ENCODE results near the gene PRF1. TPM values are rescaled to one million over a fixed set of nuclear protein-coding genes. Genes with fewer than 3 reads are reported as not detected.
A peak's percentile ranks its signal among the peaks of the same experiment; 100 is the strongest.

Gene PRF1
- total RNA-seq, 1 donor from 2014 or later: 79.9 TPM

GRCh38 chr10:70595566-70596016 is 7.0 kb downstream of the PRF1 start:
- Mint-ChIP-seq H3K4me1 (peaks cover 41% of the 10 kb centered on the region), H3K27me3 (peaks cover 2% of the 10 kb centered on the region), H3K9me3 (no peaks in the 10 kb centered on the region), H3K27ac (no peak overlapping the region), H3K4me3 (no peak overlapping the region), H3K36me3 (ENCODE audit: low read depth) (peaks cover 45% of the 10 kb centered on the region)
- no peak for DNase-seq
- intact Hi-C loops (cut with micrococcal nuclease): no loop called here

DNA sequence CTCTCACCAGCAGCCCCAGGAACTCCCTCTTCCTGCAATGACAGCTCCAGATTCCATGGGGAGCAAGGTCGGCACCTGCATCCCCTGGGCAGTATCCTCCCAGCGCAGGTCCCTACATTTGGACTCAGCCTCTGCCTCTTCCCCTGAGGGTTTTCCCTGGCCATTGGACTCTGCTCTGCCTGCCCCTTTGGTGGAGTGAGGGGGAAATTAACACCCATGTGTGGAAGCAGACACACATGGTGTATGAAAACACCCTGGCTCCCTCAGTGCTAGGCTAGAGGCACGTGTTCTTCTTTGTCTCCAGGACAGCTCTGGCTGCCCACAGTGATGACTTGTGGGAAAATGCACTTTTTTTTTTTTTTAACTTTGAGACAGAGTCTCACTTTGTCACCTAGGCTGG is 8.4 kb downstream of the PRF1 start:
- Mint-ChIP-seq H3K4me3 (no peak overlapping the region), H3K36me3 (ENCODE audit: low read depth) (peaks cover 36% of the 10 kb centered on the region), H3K27ac (no peak overlapping the region), H3K27me3 (peaks cover 3% of the 10 kb centered on the region), H3K4me1 (peaks cover 38% of the 10 kb centered on the region), H3K9me3 (no peaks in the 10 kb centered on the region)
- intact Hi-C loops (cut with micrococcal nuclease): no loop called here
- no peak for DNase-seq

DNA sequence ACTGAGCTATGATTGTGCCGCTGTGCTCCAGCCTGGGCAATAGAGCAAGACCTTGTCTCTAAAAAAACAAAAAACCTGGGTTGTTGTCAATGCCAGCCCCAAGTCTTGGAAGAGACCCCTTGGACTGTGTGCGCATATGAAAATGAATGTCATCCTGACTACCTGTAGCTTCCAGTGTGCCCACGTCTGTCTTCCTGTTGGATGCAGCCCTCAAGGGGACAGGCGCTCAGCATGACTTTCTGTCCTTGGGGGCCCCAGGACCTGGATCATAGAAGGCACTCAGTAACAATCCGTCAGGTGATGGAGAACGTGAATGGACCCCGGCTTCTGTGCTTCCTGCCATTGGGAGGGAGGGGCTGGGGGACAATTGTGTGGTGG is 9.0 kb downstream of the PRF1 start:
- H3K4me3 Mint-ChIP-seq: no peak overlapping the region
- DNase-seq: no peak
- H3K36me3 Mint-ChIP-seq (ENCODE audit: low read depth): peaks cover 30% of the 10 kb centered on the region
- H3K9me3 Mint-ChIP-seq: no peaks in the 10 kb centered on the region
- intact Hi-C loops (cut with micrococcal nuclease): no loop called here
- peaks cover 6% of the 10 kb centered on the region for H3K27me3 Mint-ChIP-seq
- no peak overlapping the region for H3K27ac Mint-ChIP-seq
- peaks cover 38% of the 10 kb centered on the region for H3K4me1 Mint-ChIP-seq

GRCh38 chr10:70592746-70593512 is 9.6 kb downstream of the PRF1 start:
- H3K4me1 Mint-ChIP-seq: peaks cover 40% of the 10 kb centered on the region
- no peak overlapping the region for H3K27ac Mint-ChIP-seq
- H3K36me3 Mint-ChIP-seq (ENCODE audit: low read depth): peaks cover 26% of the 10 kb centered on the region
- H3K4me3 Mint-ChIP-seq: no peak overlapping the region
- intact Hi-C loops (cut with micrococcal nuclease): no loop called here
- H3K27me3 Mint-ChIP-seq: peaks cover 6% of the 10 kb centered on the region
- DNase-seq: no peak
- H3K9me3 Mint-ChIP-seq: no peaks in the 10 kb centered on the region

- peak overlapping the region; percentile 57 for H3K27ac Mint-ChIP-seq
- no peaks in the 10 kb centered on the region for H3K9me3 Mint-ChIP-seq
- intact Hi-C loops (cut with micrococcal nuclease): no loop called here
- H3K4me1 Mint-ChIP-seq: peaks cover 41% of the 10 kb centered on the region
- H3K4me3 Mint-ChIP-seq: no peak overlapping the region
- H3K27me3 Mint-ChIP-seq: peaks cover 6% of the 10 kb centered on the region
- H3K36me3 Mint-ChIP-seq (ENCODE audit: low read depth): peaks cover 20% of the 10 kb centered on the region
- no peak for DNase-seq
Observed at GRCh38 chr10:70592186-70592735, 10.3 kb downstream of the PRF1 start.

DNA sequence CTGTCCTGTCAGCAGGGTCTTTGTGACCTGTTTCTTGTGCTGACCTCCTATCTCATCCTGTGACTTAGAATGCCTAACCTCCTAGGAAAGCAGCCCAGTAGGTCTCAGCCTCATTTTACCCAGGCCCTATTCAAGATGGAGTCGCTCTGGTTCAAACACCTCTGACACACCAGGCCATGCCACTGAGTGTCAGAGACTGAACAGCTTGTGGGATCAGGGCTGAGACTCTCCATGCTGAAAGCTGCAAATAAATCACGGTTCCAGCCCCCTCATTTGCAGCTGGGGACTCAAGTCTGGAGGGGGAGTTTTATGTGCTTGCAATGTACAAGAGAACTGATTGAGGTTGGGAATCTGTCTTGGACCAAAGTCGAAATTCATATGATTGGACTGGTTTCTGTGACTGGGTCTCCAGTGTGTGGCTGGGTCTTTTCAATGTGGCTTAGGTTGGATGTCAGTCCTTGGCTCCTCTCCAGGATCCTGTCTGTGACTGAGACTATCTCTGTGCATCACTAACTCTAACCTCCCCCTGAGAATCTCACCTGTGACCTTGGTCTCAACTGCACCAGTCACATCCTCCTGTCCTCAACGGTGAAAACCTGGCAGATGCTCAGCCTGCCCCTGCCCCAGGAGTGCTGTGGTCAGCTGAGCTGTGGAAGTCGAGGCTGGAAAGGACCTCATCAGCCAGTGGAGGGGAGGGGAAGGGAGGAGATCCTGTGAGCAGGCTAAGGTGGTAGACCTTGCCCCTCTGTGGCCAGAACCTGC is 11.7 kb downstream of the PRF1 start:
- intact Hi-C loops (cut with micrococcal nuclease): no loop called here

GRCh38 chr10:70589762-70590654 is 12.5 kb downstream of the PRF1 start:
- Mint-ChIP-seq H3K27me3 (peaks cover 6% of the 10 kb centered on the region), H3K4me3 (no peak overlapping the region), H3K27ac (no peak overlapping the region), H3K4me1 (peaks cover 44% of the 10 kb centered on the region), H3K36me3 (ENCODE audit: low read depth) (peaks cover 2% of the 10 kb centered on the region), H3K9me3 (no peaks in the 10 kb centered on the region)
- intact Hi-C loops (cut with micrococcal nuclease): loop anchor here (2.0 kb wide), 1 partner anchor 13 kb away; the partner anchor contains the start of gene PRF1
- DNase-seq: no peak

More for the DNA sequence above, 11.7 kb downstream of the PRF1 start:
- Mint-ChIP-seq H3K4me3 (no peak overlapping the region), H3K27me3 (peaks cover 6% of the 10 kb centered on the region), H3K27ac (no peak overlapping the region), H3K4me1 (peaks cover 45% of the 10 kb centered on the region), H3K36me3 (ENCODE audit: low read depth) (peaks cover 6% of the 10 kb centered on the region), H3K9me3 (no peaks in the 10 kb centered on the region)
- DNase-seq: no peak

DNA sequence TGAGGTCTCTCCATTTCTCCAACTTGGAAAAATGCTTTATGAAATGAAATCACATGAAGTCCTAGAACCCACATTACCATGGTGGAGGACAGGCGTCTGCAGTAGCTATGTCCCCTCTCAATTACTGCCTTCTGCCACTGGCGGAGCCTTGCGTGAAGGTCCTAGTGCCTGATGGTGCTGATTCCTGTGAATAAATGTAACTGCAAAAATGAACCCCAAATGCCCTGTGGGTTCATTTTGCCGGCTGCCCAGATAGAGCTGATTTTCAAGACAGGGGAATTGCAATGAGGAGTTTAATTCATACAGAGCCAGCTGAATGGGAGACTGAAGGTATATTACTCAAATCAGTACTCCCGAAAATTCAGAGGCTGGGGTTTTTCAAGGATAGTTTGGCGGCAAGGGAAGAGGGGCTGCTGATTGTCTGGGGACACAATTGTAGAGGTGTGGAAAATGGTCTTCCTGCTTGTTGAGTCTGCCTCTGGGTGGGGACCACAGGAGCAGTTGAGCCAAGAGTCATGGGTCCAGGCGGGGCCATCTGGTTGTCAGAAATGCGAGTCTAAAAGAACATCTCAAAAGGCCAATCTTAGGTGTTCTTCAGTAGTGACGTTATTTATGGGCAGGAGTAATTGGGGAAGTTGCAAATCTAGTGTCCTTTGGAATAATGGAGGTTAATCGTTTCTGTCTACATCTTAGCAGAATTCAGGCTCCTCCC is 13.5 kb downstream of the PRF1 start:
- Mint-ChIP-seq H3K4me3 (no peak overlapping the region), H3K27ac (no peak overlapping the region), H3K9me3 (no peaks in the 10 kb centered on the region), H3K36me3 (ENCODE audit: low read depth) (peaks cover 2% of the 10 kb centered on the region), H3K27me3 (peaks cover 6% of the 10 kb centered on the region), H3K4me1 (peaks cover 40% of the 10 kb centered on the region)
- intact Hi-C loops (cut with micrococcal nuclease): loop anchor here (2.0 kb wide), 1 partner anchor 14 kb away; the partner anchor contains the start of gene PRF1
- DNase-seq: no peak

DNA sequence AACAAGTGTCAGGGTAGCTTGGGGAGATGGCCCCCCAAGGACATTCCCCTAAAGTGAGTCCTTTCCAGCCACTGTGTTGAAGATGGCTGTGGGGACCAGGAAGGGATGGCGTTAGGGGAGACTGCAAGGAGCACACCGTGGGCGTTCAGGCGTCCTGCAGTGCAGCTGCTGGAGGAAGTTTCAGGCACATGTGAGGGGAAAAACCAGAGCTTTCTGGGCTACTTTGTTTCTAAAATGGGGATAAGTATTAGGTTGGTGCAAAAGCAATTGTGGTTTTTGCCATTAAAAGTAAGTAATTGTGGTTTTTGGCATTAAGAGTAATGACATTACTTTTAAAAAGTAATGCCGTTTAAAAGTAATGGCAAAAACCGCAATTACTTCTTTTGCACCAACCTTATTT is 14.3 kb downstream of the PRF1 start:
- Mint-ChIP-seq H3K36me3 (ENCODE audit: low read depth) (peaks cover 2% of the 10 kb centered on the region), H3K4me3 (no peak overlapping the region), H3K27me3 (peaks cover 8% of the 10 kb centered on the region), H3K27ac (peak overlapping the region; percentile 4), H3K4me1 (peaks cover 38% of the 10 kb centered on the region), H3K9me3 (no peaks in the 10 kb centered on the region)
- no peak for DNase-seq
- intact Hi-C loops (cut with micrococcal nuclease): loop anchor here (2.0 kb wide), 1 partner anchor 15 kb away; the partner anchor contains the start of gene PRF1

DNA sequence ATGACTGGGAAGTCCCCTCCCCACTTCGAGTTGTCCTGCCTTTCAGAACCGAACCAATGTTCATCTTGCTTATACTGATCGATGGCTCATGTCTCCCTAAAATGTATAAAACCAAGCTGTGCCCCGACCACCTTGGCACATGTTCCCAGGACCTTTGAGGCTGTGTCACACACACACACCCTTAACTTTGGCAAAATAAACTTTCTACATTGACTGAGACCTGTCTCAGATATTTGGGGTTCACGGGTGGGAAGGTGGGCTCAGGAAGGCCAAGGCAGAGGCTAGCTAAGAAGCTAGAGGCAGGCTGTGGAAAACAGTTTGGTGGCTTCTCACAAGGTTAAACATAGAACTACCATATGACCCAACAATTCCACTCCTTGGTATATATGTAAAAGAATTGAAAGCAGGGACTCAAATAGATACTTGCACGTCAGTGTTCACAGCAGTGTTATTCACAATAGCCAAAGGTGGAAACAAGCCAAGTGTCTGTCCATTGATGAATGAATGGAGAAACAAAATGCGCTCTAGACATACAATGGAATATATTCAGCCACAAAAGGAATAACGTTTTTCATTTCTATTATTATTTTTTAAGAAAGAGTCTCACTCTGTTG is 15.4 kb downstream of the PRF1 start:
- intact Hi-C loops (cut with micrococcal nuclease): loop anchor here (1.0 kb wide), 1 partner anchor 8 kb away; no protein-coding TSS in a partner anchor
- no peaks in the 10 kb centered on the region for H3K9me3 Mint-ChIP-seq
- H3K4me1 Mint-ChIP-seq: peaks cover 29% of the 10 kb centered on the region
- peaks cover 10% of the 10 kb centered on the region for H3K27me3 Mint-ChIP-seq
- H3K4me3 Mint-ChIP-seq: no peak overlapping the region
- peak overlapping the region; percentile 85 for H3K27ac Mint-ChIP-seq
- DNase-seq: no peak
- H3K36me3 Mint-ChIP-seq (ENCODE audit: low read depth): no peaks in the 10 kb centered on the region

- Mint-ChIP-seq H3K27me3 (peaks cover 10% of the 10 kb centered on the region), H3K4me1 (peaks cover 25% of the 10 kb centered on the region), H3K27ac (peak overlapping the region; percentile 85), H3K4me3 (no peak overlapping the region), H3K9me3 (no peaks in the 10 kb centered on the region), H3K36me3 (ENCODE audit: low read depth) (no peaks in the 10 kb centered on the region)
- no peak for DNase-seq
- intact Hi-C loops (cut with micrococcal nuclease): no loop called here
Observed at GRCh38 chr10:70586348-70586930, 16.1 kb downstream of the PRF1 start.

DNA sequence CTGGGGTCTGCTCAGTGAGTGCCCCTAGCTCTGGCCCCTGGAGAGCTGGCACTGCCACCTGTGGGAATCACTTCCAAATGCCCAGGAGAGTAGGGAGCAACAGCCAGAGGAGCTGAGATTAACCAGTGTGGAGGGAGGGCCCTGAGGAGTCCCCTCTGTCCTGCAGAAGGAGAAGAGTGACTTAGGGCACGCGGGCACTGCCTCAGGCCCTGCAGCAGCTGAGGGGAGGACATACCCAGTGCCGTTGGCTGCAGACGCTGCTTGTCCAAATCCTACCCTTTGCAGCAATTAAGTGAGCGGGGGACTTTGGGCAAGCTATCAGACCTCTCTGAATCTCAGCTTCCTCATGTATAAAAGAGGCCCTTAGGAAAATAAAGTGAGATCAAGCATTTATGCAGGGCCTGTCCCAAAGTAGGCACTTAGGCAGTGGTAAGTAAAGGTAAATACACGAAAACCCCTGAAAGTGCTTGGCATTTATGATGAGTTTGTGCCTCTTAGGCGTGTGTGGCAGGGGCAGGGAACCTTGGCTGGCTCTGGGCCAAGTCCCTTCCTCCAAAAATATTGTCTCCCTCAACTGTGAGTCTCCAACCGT is 16.9 kb downstream of the PRF1 start:
- Mint-ChIP-seq H3K27me3 (peaks cover 8% of the 10 kb centered on the region), H3K4me3 (no peak overlapping the region), H3K9me3 (no peaks in the 10 kb centered on the region), H3K36me3 (ENCODE audit: low read depth) (no peaks in the 10 kb centered on the region), H3K4me1 (peaks cover 22% of the 10 kb centered on the region), H3K27ac (no peak overlapping the region)
- intact Hi-C loops (cut with micrococcal nuclease): no loop called here
- DNase-seq: no peak

Measured in activated CD4-positive, alpha-beta T cell treated with anti-CD3 and anti-CD28 coated beads, Interleukin-2, amount 10 ng/mL, durations not matched to agents 24 days and 14 days (primary cell).